Left lung (tissue), 10 donors: ENCODE measurements around the gene RFC5. TPM values are rescaled to one million over a fixed set of nuclear protein-coding genes. Genes with fewer than 3 reads are reported as not detected.
"Not testable (repeated sequence)": the region's sequence is repeated elsewhere in the genome, so short reads cannot be mapped to it uniquely, and the experiment has no call there.

ENCODE experiments used
- ATAC-seq: fragments of 200-7000 bp; cut with Tn5 transposase; one replicate; pipeline ENCODE4 v1.9.1; 2020; ENCODE audit warnings: moderate library complexity
- DNase-seq, 4 donors: peaks; one replicate each; pipeline ENCODE4 v3.0.0-alpha.2; 2013 to 2020
- H3K27ac ChIP-seq, 2 donors: fragments of 200-600 bp; sonication (generic) in 1 of 2; one replicate each; pipeline versions ENCODE4 v1.5.0 to v1.8.0; 2020 to 2021
- H3K27me3 ChIP-seq, 2 donors: fragments of 200-600 bp; sonication (generic) in 1 of 2; one replicate each; pipeline versions ENCODE4 v1.5.0 to v1.8.0; 2020 to 2021
- H3K36me3 ChIP-seq, 2 donors: fragments of 200-600 bp; sonication (generic) in 1 of 2; one replicate each; pipeline versions ENCODE4 v1.5.0 to v1.8.0; 2020 to 2021
- H3K4me1 ChIP-seq, 2 donors: fragments of 200-600 bp; one replicate each; pipeline ENCODE4 v1.8.0; 2021
- H3K4me3 ChIP-seq, 2 donors: fragments of 200-600 bp; sonication (generic) in 1 of 2; one replicate each; pipeline versions ENCODE4 v1.5.0 to v1.8.0; 2020 to 2021; ENCODE audit warnings: mild to moderate bottlenecking in 1 of 2
- H3K9me3 ChIP-seq, 2 donors: fragments of 200-600 bp; sonication (generic) in 1 of 2; one replicate each; pipeline versions ENCODE4 v1.5.0 to v1.8.0; 2020 to 2021
- CTCF ChIP-seq, 2 donors: fragments of 200-600 bp; sonication (generic) in 1 of 2; IDR thresholded peaks; one replicate each; pipeline versions ENCODE4 v1.5.0 to v1.8.0; 2021; ENCODE audit warnings: antibody characterized with exemption in 2 of 2
- intact Hi-C, 2 donors: fragments of 100-400 bp; cut with DNase I; formaldehyde crosslinking; loops; one replicate each; pipeline versions ENCODE4 v1.11.2 to v1.14.2; 2022
- polyA plus RNA-seq, 6 donors: library from polyadenylated mRNA; unstranded; fragments of 120-200 nt; gene quantifications; one replicate each; pipeline ENCODE4 v1.2.1, GENCODE V29; 2013; ENCODE audit not compliant: insufficient read length in 6 of 6
- total RNA-seq, 2 donors: library from RNA; stranded (reverse); fragmentation: NEBNext Ultra II Directional; extraction: Animal tissue kit (Norgen Biotek cat#: 25700); gene quantifications; one replicate each; pipeline ENCODE4 v1.2.1, GENCODE V29; 2021
- donor health status: DM: no; HTN: yes; CAD: no.
- donor health status: DM: no; HTN: no; CAD: no.

The RFC5 gene
- total and polyA plus RNA-seq, 8 donors = 12.1 to 35.8 (median 32.6) TPM

GRCh38 chr12:118065380-118065779 lies 48.9 kb downstream of the RFC5 start:
- Histone ChIP-seq H3K4me3 (no peak overlapping the region), H3K36me3 (no peaks in the 10 kb centered on the region), H3K27ac (peak overlapping the region; percentile 19 to 59), H3K27me3 (no peaks in the 10 kb centered on the region), H3K9me3 (no peaks in the 10 kb centered on the region), H3K4me1 (peaks cover 0 to 40% of the 10 kb centered on the region in 2 donors)
- ATAC-seq = no peak
- no peak for TF ChIP-seq CTCF (IDR thresholded peaks at IDR 0.05)
- intact Hi-C loops = no loop called here
- no peak for DNase-seq

- Histone ChIP-seq H3K36me3 (peaks cover 0 to 7% of the 10 kb centered on the region in 2 donors), H3K27ac (no peak overlapping the region), H3K4me3 (no peak overlapping the region), H3K27me3 (no peaks in the 10 kb centered on the region), H3K4me1 (peaks cover 0 to 31% of the 10 kb centered on the region in 2 donors), H3K9me3 (no peaks in the 10 kb centered on the region)
- intact Hi-C loops = no loop called here
- TF ChIP-seq CTCF (IDR thresholded peaks at IDR 0.05) = no peak
- DNase-seq (no peak), ATAC-seq (no peak)
These were observed 51.9 kb downstream of the RFC5 start for GRCh38 chr12:118068445-118068844.

- H3K36me3 ChIP-seq = peaks cover 0 to 7% of the 10 kb centered on the region in 2 donors
- ATAC-seq (no peak), DNase-seq (no peak)
- H3K27me3 ChIP-seq = no peaks in the 10 kb centered on the region
- H3K4me1 ChIP-seq = peaks cover 0 to 11% of the 10 kb centered on the region in 2 donors
- TF ChIP-seq CTCF (IDR thresholded peaks at IDR 0.05) = no peak
- intact Hi-C loops = no loop called here
- no peaks in the 10 kb centered on the region for H3K9me3 ChIP-seq
- H3K27ac ChIP-seq = no peak overlapping the region
- no peak overlapping the region for H3K4me3 ChIP-seq
These were observed 54.1 kb downstream of the RFC5 start for GRCh38 chr12:118070650-118071049.

- TF ChIP-seq CTCF (IDR thresholded peaks at IDR 0.05) = no peak
- DNase-seq (no peak), ATAC-seq (no peak)
- H3K4me3 ChIP-seq = no peak overlapping the region
- peaks cover 0 to 24% of the 10 kb centered on the region in 2 donors for H3K36me3 ChIP-seq
- H3K27me3 ChIP-seq = no peaks in the 10 kb centered on the region
- H3K27ac ChIP-seq = no peak overlapping the region
- intact Hi-C loops = no loop called here
- H3K9me3 ChIP-seq = peaks cover 0 to 1% of the 10 kb centered on the region in 2 donors
- H3K4me1 ChIP-seq = peaks cover 0 to 6% of the 10 kb centered on the region in 2 donors
These were observed 57.3 kb downstream of the RFC5 start for GRCh38 chr12:118073768-118074167.

- intact Hi-C loops, DNase-seq, ATAC-seq, H3K9me3 ChIP-seq, H3K27me3 ChIP-seq, H3K4me1 ChIP-seq, H3K27ac ChIP-seq, H3K4me3 ChIP-seq: not testable (repeated sequence)
- H3K36me3 ChIP-seq = peaks cover 0 to 48% of the 10 kb centered on the region in 2 donors
These were observed 65.0 kb downstream of the RFC5 start for GRCh38 chr12:118081521-118081920.

Other genes with a start within 250 kb of the RFC5 start
- 1 to 10 TPM; 1.0 to 1.4 TPM for gene KSR2, start 47.7 kb upstream of the RFC5 start, total RNA-seq
- under 1 TPM; 0.28 to 0.49 (median 0.38) TPM for gene KSR2, start 47.7 kb upstream of the RFC5 start, polyA plus RNA-seq
- 100 to 1,000 TPM; 107 to 129 TPM for gene WSB2, start 44.5 kb downstream of the RFC5 start, total RNA-seq
- 10 to 100 TPM; 52.7 to 59.1 (median 54.5) TPM for gene WSB2, start 44.5 kb downstream of the RFC5 start, polyA plus RNA-seq
- 10 to 100 TPM; 32.4 to 39.2 TPM for gene VSIG10, start 87.3 kb downstream of the RFC5 start, total RNA-seq
- gene VSIG10, start 87.3 kb downstream of the RFC5 start, polyA plus RNA-seq = 10 to 100 TPM; 33.9 to 42.0 (median 36.5) TPM
- 100 to 1,000 TPM; 167 to 215 TPM for gene PEBP1, start 119.4 kb downstream of the RFC5 start, total RNA-seq
- 100 to 1,000 TPM; 216 to 279 (median 238) TPM for gene PEBP1, start 119.4 kb downstream of the RFC5 start, polyA plus RNA-seq